GM23338 (cell line): Measurements from ENCODE around the gene TAGLN.

Source experiments
- CTCF ChIP-seq, 2 experiments: fragments of 200-600 bp in 1 of 2; sonication (generic) in 1 of 2; conservative IDR thresholded peaks; 2 replicates each; pipeline versions ENCODE4 v1.5.1 to v1.6.1; 2016 to 2017; ENCODE audit warnings: antibody characterized with exemption in 2 of 2, low read depth in 2 of 2, mild to moderate bottlenecking in 2 of 2, moderate library complexity in 1 of 2
- EZH2phosphoT487 ChIP-seq: fragments of 200-600 bp; sonication (generic); IDR thresholded peaks from one replicate; pipeline ENCODE4 v1.8.1; 2018; ENCODE audit warnings: antibody characterized with exemption; ENCODE audit not compliant: unreplicated experiment
- POLR2AphosphoS5 ChIP-seq: IDR thresholded peaks from 2 replicates; pipeline ENCODE4 v1.6.1; 2016; ENCODE audit warnings: antibody characterized with exemption, low read depth

DNA sequence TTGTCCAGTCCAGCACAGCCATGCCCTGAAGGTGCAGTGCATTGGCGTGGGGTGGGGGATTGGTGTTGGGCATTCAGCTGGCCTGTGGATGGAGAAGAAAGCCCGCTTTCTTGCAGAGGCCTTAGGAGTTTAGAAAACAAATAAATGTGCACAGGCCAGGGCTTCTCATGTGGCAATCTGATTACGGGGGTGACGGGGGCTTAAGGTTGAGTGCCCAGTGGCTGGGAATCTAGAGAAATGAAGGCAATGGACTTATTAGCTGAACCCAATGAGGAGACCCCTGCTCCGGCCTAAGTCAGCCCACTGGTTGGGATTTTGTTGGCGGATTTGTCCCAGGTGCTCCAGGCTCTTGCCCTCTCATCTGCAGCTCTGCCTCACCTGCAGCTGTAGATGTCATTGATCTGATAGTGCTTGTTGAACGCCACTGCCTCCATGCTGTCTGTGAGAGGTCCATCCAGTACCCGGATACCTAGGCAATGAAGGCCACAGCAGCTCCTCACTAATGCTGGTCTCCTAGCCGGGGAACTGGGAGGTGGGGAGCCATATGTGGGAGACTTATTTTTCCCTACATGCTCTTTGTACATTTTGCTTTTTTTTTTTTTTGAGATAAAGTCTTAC, 26.5 kb downstream of the TAGLN start:
- TF ChIP-seq CTCF (conservative IDR thresholded peaks at IDR 0.05; ENCODE audit: low read depth in 2 of 2) (no peak), EZH2phosphoT487 (no peak), POLR2AphosphoS5 (no peak)
